NCI-H146 (cell line): ENCODE data around the gene TPPP3.
"Not testable (repeated sequence)": the region's sequence is repeated elsewhere in the genome, so short reads cannot be mapped to it uniquely, and the experiment has no call there.

Experiments used
- DNase-seq: peaks from one replicate; lab custom pipeline; 2025; lab: John Stamatoyannopoulos, UW

Gene TPPP3

GRCh38 chr16:67426022-67426421 lies 32.7 kb upstream of the TPPP3 start:
- no peak for DNase-seq

GRCh38 chr16:67425580-67425979 lies 32.3 kb upstream of the TPPP3 start:
- DNase-seq, result no peak

GRCh38 chr16:67425061-67425460 lies 31.8 kb upstream of the TPPP3 start:
- no peak for DNase-seq

- DNase-seq, result no peak
Observed at GRCh38 chr16:67424261-67424615, 30.9 kb upstream of the TPPP3 start.

- no peak for DNase-seq
Observed at GRCh38 chr16:67423611-67424260, 30.4 kb upstream of the TPPP3 start.

GRCh38 chr16:67423015-67423414 lies 29.7 kb upstream of the TPPP3 start:
- DNase-seq, result no peak

- no peak for DNase-seq
Observed at GRCh38 chr16:67421030-67421429, 27.7 kb upstream of the TPPP3 start.

- no peak for DNase-seq
Observed at GRCh38 chr16:67419931-67420330, 26.6 kb upstream of the TPPP3 start.

GRCh38 chr16:67419502-67419901 lies 26.2 kb upstream of the TPPP3 start:
- DNase-seq, result no peak

GRCh38 chr16:67417333-67418061 lies 24.2 kb upstream of the TPPP3 start:
- DNase-seq, result no peak

GRCh38 chr16:67415872-67416793 lies 22.8 kb upstream of the TPPP3 start, which contains the start of gene ZDHHC1:
Gene ZDHHC1 (minus strand): TSS chr16:67416477. CDS start chr16:67407775, 8,702 bp downstream.
- DNase-seq, result peak; percentile 51

GRCh38 chr16:67415421-67415820 lies 22.1 kb upstream of the TPPP3 start:
- DNase-seq, result not testable (repeated sequence)

- no peak for DNase-seq
Observed at GRCh38 chr16:67413978-67414911, 20.9 kb upstream of the TPPP3 start.

GRCh38 chr16:67412294-67412693 lies 19.0 kb upstream of the TPPP3 start:
- DNase-seq, result no peak

- DNase-seq, result no peak
Observed at GRCh38 chr16:67411339-67411738, 18.0 kb upstream of the TPPP3 start.

GRCh38 chr16:67409631-67410030 lies 16.3 kb upstream of the TPPP3 start:
- DNase-seq, result no peak

- DNase-seq, result no peak
Observed at GRCh38 chr16:67407788-67408452, 14.6 kb upstream of the TPPP3 start.

- DNase-seq, result no peak
Observed at GRCh38 chr16:67407176-67407787, 14.0 kb upstream of the TPPP3 start.

GRCh38 chr16:67406111-67406971 lies 13.0 kb upstream of the TPPP3 start:
- no peak for DNase-seq

- DNase-seq, result no peak
Observed at GRCh38 chr16:67405336-67405735, 12.0 kb upstream of the TPPP3 start.
